ENCODE measurements around the gene HSD17B2.

GRCh38 chr16:82062645-82063058, 27.6 kb downstream of the HSD17B2 start:
- TF ChIP-seq CTCF (IDR thresholded peaks at IDR 0.05) (no peak), POLR2A (IDR thresholded peaks at IDR 0.05) (no peak)
